HepG2 (cell line): ENCODE data around the gene SHLD3.

Experiments used
- ADNP ChIP-seq: sonication (generic); formaldehyde crosslinking; IDR thresholded peaks from 2 replicates; pipeline ENCODE4 v1.4.0; 2020; ENCODE audit warnings: missing genetic modification reagents
- ATF3 ChIP-seq: sonication (generic); formaldehyde crosslinking; IDR thresholded peaks from 2 replicates; pipeline ENCODE4 v1.4.0; 2020; ENCODE audit warnings: missing genetic modification reagents
- CTCF ChIP-seq: sonication (generic); formaldehyde crosslinking; IDR thresholded peaks from 2 replicates; pipeline ENCODE4 v1.5.0; 2020; ENCODE audit warnings: mild to moderate bottlenecking, missing genetic modification reagents, moderate library complexity
- DNMT3B ChIP-seq: conservative IDR thresholded peaks from 2 replicates; pipeline ENCODE4 v1.6.1; 2016; ENCODE audit warnings: missing biosample characterization, control low read depth
- FIP1L1 ChIP-seq: fragments of 200-400 bp; formaldehyde crosslinking; IDR thresholded peaks from 2 replicates; pipeline ENCODE4 v1.6.1; 2018; ENCODE audit warnings: low read depth, mild to moderate bottlenecking, low read length, moderate library complexity, borderline replicate concordance; ENCODE audit not compliant: insufficient read depth
- HDAC6 ChIP-seq: fragments of 200-600 bp; sonication (generic); IDR thresholded peaks from 2 replicates; pipeline ENCODE4 v1.7.0; 2017; ENCODE audit warnings: mild to moderate bottlenecking, antibody characterized with exemption, low read length, low read depth
- POLR2AphosphoS2 ChIP-seq: IDR thresholded peaks from 2 replicates; pipeline ENCODE4 v1.6.1; 2011; ENCODE audit warnings: low read depth, low read length, improper control_type of control experiment
- RAD21 ChIP-seq: fragments of 450-650 bp; formaldehyde crosslinking; IDR thresholded peaks from 2 replicates; pipeline ENCODE4 v1.5.0; 2020; ENCODE audit warnings: mild to moderate bottlenecking
- RERE ChIP-seq: IDR thresholded peaks from 2 replicates; pipeline ENCODE4 v1.6.1; 2016; ENCODE audit warnings: low read depth, missing genetic modification reagents, missing compliant biosample characterization
- SETDB1 ChIP-seq: sonication (generic); formaldehyde crosslinking; IDR thresholded peaks from 2 replicates; pipeline ENCODE4 v1.5.1; 2020; ENCODE audit warnings: missing genetic modification reagents, mild to moderate bottlenecking, borderline replicate concordance
- TFE3 ChIP-seq: IDR thresholded peaks from 2 replicates; pipeline ENCODE4 v1.6.1; 2016
- ZNF354B ChIP-seq: sonication (generic); formaldehyde crosslinking; IDR thresholded peaks from 2 replicates; pipeline ENCODE4 v1.8.0; 2022; ENCODE audit warnings: mild to moderate bottlenecking, missing genetic modification reagents
- ZNF660 ChIP-seq: sonication (generic); formaldehyde crosslinking; IDR thresholded peaks from 2 replicates; pipeline ENCODE4 v1.5.1; 2020; ENCODE audit warnings: mild to moderate bottlenecking, low read depth, missing genetic modification reagents, borderline replicate concordance

GRCh38 chr5:65647941-65648340 lies 23.1 kb downstream of the SHLD3 start:
- no peak for TF ChIP-seq ATF3 (CRISPR knock-in tag)
- no peak for TF ChIP-seq SETDB1 (CRISPR knock-in tag)
- no peak for TF ChIP-seq ZNF660 (CRISPR knock-in tag)
- TF ChIP-seq RERE (CRISPR knock-in tag), result no peak
- TF ChIP-seq ADNP (CRISPR knock-in tag), result no peak
- no peak for TF ChIP-seq POLR2AphosphoS2
- TF ChIP-seq FIP1L1, result no peak
- no peak for TF ChIP-seq ZNF354B (CRISPR knock-in tag)
- no peak for TF ChIP-seq CTCF (CRISPR knock-in tag)
- TF ChIP-seq HDAC6, result no peak
- TF ChIP-seq RAD21 (CRISPR knock-in tag), result no peak
- no peak for TF ChIP-seq DNMT3B
- TF ChIP-seq TFE3 (CRISPR knock-in tag), result no peak
